SK-N-SH treated with all-trans-retinoic acid at 6 μM for 48 hours (cell line): ENCODE measurements around the gene IPO4.

ENCODE experiments used
- ARNTL ChIP-seq: fragments of 450-650 bp; formaldehyde crosslinking; IDR thresholded peaks from 2 replicates; pipeline ENCODE4 v1.5.0; 2020; ENCODE audit warnings: low read depth, mild to moderate bottlenecking, moderate library complexity, borderline replicate concordance
- TOX ChIP-seq: fragments of 250-450 bp; sonication (Bioruptor Pico); IDR thresholded peaks from 2 replicates; pipeline ENCODE4 v1.8.0; 2021; ENCODE audit warnings: mild to moderate bottlenecking, moderate library complexity, borderline replicate concordance
- ZFP30 ChIP-seq: fragments of 450-650 bp; formaldehyde crosslinking; IDR thresholded peaks from 2 replicates; pipeline ENCODE4 v1.5.0; 2022; ENCODE audit warnings: mild to moderate bottlenecking, moderate library complexity
- ZNF565 ChIP-seq: fragments of 450-650 bp; formaldehyde crosslinking; conservative IDR thresholded peaks from 2 replicates; pipeline ENCODE4 v1.5.0; 2020; ENCODE audit warnings: low read depth, mild to moderate bottlenecking, moderate library complexity
- TF ChIP-seq, protein P1 (sequence below): fragments of 250-450 bp; sonication (Bioruptor Pico); IDR thresholded peaks from 2 replicates; pipeline ENCODE4 v1.8.0; 2020; ENCODE audit warnings: mild to moderate bottlenecking, moderate library complexity, borderline replicate concordance

DNA sequence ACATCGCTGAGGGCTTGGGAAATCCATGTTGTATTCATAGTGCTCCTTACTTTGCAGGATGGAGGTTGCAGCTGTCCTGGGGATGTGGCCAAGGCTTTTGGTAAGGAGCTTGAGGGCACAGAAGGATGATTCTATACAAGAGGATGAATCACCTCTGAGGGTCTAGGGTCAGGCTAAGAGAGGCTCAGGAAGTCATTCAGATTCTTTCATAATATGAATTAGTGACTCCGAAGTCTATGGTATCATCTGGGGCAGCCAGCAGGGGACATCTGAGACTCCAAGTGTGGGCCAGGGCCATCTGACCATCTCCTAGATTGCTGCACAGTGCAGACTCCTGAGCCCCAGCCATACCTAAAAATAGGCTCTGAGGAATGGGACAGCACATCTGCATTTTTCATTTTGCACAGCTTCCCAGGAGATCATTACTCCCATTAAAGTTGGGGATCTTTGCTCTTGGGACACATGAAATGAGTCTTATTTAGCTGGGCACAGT lies 48.9 kb upstream of the IPO4 start:
- TF ChIP-seq ZFP30 (no peak), TOX (no peak), ARNTL (CRISPR knock-in tag) (no peak), ZNF565 (no peak)
- TF ChIP-seq, protein P1, sequence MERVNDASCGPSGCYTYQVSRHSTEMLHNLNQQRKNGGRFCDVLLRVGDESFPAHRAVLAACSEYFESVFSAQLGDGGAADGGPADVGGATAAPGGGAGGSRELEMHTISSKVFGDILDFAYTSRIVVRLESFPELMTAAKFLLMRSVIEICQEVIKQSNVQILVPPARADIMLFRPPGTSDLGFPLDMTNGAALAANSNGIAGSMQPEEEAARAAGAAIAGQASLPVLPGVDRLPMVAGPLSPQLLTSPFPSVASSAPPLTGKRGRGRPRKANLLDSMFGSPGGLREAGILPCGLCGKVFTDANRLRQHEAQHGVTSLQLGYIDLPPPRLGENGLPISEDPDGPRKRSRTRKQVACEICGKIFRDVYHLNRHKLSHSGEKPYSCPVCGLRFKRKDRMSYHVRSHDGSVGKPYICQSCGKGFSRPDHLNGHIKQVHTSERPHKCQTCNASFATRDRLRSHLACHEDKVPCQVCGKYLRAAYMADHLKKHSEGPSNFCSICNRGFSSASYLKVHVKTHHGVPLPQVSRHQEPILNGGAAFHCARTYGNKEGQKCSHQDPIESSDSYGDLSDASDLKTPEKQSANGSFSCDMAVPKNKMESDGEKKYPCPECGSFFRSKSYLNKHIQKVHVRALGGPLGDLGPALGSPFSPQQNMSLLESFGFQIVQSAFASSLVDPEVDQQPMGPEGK (CRISPR knock-in tag): no peak
